ENCODE data around the gene RHBG. TPM values are rescaled to one million over a fixed set of nuclear protein-coding genes. Genes with fewer than 3 reads are reported as not detected.

RHBG gene
- total and polyA plus RNA-seq, 2 of the 4 experiments (the other 2 are of a cell fraction): not detected

DNA sequence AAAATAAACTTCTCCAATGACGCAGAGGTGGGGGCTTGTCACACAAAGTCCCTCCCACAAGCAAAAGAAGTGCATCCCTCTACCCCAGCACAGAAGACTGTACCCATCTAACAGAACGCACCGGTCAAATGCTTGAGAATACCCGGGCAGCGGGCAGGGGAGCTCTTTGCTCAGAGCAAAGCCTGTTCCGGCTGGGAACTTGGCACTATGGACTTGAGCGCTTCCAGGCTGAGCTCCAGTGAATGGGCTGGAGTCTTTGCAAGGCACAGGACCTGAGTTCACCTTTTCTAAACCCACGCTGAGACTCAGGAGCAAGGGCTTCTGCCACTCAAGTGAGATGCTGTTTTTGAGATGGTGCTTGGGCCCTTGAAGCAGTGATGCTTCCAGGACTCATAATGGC lies 20.3 kb downstream of the RHBG start:
- dilution Hi-C loops (cut with HindIII; ENCODE audit: low sequenced_read_pairs, unreplicated experiment): no loop called here

More for the DNA sequence above, 20.3 kb downstream of the RHBG start:
- H2BK120ac ChIP-seq (ENCODE audit: low read depth, low read length): no peak overlapping the region
- no peaks in the 10 kb centered on the region for H3K4me1 ChIP-seq (ENCODE audit: control insufficient read depth, insufficient read depth, low read length)
- no peak overlapping the region for H3K56ac ChIP-seq (ENCODE audit: extremely low read depth, insufficient read depth, low read length)
- intact Hi-C loops (cut with micrococcal nuclease) (no loop called here), in situ Hi-C loops (cut with MboI; ENCODE audit: low sequenced_read_pairs) (loop anchor here (5.0 to 10.0 kb wide), 2 partner anchors 55 to 218 kb away; no protein-coding TSS in a partner anchor)
- no peaks in the 10 kb centered on the region for H3K36me3 ChIP-seq (ENCODE audit: control insufficient read depth, insufficient read depth, low read length)
- ChIA-PET CTCF (interaction anchor here (1.1 kb wide), 1 partner anchor 57 kb away, joined by 4 read pairs; no protein-coding TSS in a partner anchor), POLR2A (ENCODE audit: unreplicated experiment) (no interaction called here)
- H4K20me1 ChIP-seq (ENCODE audit: insufficient read depth, low read length): no peaks in the 10 kb centered on the region
- no peak overlapping the region for H3K23ac ChIP-seq (ENCODE audit: low read depth, low read length)
- H3K4me3 ChIP-seq (ENCODE audit: insufficient read depth, low read depth, low read length): no peak overlapping the region
- no peak overlapping the region for H2BK20ac ChIP-seq (ENCODE audit: low read depth, low read length)
- no peak overlapping the region for H3K27ac ChIP-seq (ENCODE audit: insufficient read depth, low read length)
- H4K8ac ChIP-seq (ENCODE audit: low read depth in 2 of 2, low read length in 2 of 2): no peak overlapping the region
- DNase-seq (no peak), ATAC-seq (ENCODE audit: low read depth) (no peak)
- H3K9me3 ChIP-seq (ENCODE audit: control insufficient read depth, insufficient read depth, low read length): no peaks in the 10 kb centered on the region
- no peak overlapping the region for H3K14ac ChIP-seq (replicated peaks; ENCODE audit: low read depth, low read length)
- TF ChIP-seq FOS (IDR thresholded peaks at IDR 0.05; ENCODE audit: low read depth, low read length) (no peak), RAD21 (IDR thresholded peaks at IDR 0.05; ENCODE audit: low read length) (no peak), SMC3 (IDR thresholded peaks at IDR 0.05; ENCODE audit: low read depth, low read length) (no peak), CHD1 (IDR thresholded peaks at IDR 0.05; ENCODE audit: low read depth, low read length) (no peak), RFX5 (IDR thresholded peaks at IDR 0.05; ENCODE audit: low read depth, low read length) (no peak), MAFK (IDR thresholded peaks at IDR 0.05; ENCODE audit: low read depth, low read length) (no peak), MAZ (IDR thresholded peaks at IDR 0.05; ENCODE audit: borderline replicate concordance, low read depth, low read length) (no peak)
- TF ChIP-seq, protein P1, sequence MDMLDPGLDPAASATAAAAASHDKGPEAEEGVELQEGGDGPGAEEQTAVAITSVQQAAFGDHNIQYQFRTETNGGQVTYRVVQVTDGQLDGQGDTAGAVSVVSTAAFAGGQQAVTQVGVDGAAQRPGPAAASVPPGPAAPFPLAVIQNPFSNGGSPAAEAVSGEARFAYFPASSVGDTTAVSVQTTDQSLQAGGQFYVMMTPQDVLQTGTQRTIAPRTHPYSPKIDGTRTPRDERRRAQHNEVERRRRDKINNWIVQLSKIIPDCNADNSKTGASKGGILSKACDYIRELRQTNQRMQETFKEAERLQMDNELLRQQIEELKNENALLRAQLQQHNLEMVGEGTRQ (IDR thresholded peaks at IDR 0.05; ENCODE audit: low read depth, low read length): no peak
- TF ChIP-seq, protein P2, sequence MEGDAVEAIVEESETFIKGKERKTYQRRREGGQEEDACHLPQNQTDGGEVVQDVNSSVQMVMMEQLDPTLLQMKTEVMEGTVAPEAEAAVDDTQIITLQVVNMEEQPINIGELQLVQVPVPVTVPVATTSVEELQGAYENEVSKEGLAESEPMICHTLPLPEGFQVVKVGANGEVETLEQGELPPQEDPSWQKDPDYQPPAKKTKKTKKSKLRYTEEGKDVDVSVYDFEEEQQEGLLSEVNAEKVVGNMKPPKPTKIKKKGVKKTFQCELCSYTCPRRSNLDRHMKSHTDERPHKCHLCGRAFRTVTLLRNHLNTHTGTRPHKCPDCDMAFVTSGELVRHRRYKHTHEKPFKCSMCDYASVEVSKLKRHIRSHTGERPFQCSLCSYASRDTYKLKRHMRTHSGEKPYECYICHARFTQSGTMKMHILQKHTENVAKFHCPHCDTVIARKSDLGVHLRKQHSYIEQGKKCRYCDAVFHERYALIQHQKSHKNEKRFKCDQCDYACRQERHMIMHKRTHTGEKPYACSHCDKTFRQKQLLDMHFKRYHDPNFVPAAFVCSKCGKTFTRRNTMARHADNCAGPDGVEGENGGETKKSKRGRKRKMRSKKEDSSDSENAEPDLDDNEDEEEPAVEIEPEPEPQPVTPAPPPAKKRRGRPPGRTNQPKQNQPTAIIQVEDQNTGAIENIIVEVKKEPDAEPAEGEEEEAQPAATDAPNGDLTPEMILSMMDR (conservative IDR thresholded peaks at IDR 0.05; ENCODE audit: low read depth, low read length): no peak
- TF ChIP-seq, protein P3, sequence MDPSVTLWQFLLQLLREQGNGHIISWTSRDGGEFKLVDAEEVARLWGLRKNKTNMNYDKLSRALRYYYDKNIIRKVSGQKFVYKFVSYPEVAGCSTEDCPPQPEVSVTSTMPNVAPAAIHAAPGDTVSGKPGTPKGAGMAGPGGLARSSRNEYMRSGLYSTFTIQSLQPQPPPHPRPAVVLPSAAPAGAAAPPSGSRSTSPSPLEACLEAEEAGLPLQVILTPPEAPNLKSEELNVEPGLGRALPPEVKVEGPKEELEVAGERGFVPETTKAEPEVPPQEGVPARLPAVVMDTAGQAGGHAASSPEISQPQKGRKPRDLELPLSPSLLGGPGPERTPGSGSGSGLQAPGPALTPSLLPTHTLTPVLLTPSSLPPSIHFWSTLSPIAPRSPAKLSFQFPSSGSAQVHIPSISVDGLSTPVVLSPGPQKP (IDR thresholded peaks at IDR 0.05; ENCODE audit: borderline replicate concordance, low read depth, low read length): no peak
- H2AK9ac ChIP-seq (replicated peaks; ENCODE audit: low read depth, low read length, poor library complexity): no peak overlapping the region
- H4K5ac ChIP-seq (ENCODE audit: low read depth, low read length): no peak overlapping the region
- no peak overlapping the region for H3K4me2 ChIP-seq (ENCODE audit: low read depth, low read length)
- H2BK15ac ChIP-seq (ENCODE audit: low read depth, low read length): no peak overlapping the region
- H3K79me1 ChIP-seq (ENCODE audit: low read depth in 1 of 2, low read length in 2 of 2): no peaks in the 10 kb centered on the region
- no peak overlapping the region for H3K18ac ChIP-seq (ENCODE audit: low read depth, low read length)
- H2AFZ ChIP-seq (replicated peaks; ENCODE audit: low read length, poor library complexity): no peak overlapping the region
- H3K9me1 ChIP-seq (ENCODE audit: insufficient read depth, low read length): peaks cover 3% of the 10 kb centered on the region; the same call in 1 of the 2 replicates
- peaks cover 78% of the 10 kb centered on the region for H3K27me3 ChIP-seq (ENCODE audit: control insufficient read depth, insufficient read depth, low read length)
- H3K4ac ChIP-seq (ENCODE audit: low read depth, low read length): no peak overlapping the region
- no peak overlapping the region for H3K9ac ChIP-seq (ENCODE audit: low read depth, low read length)
- no TSS peak for BruUV-seq (replicated peaks)
- no peak overlapping the region for H2AK5ac ChIP-seq (ENCODE audit: low read depth, low read length)
- WGBS, 2 experiments (ENCODE audit: extremely low coverage in 2 of 2, insufficient read length in 1 of 2): 100% methylated on average over 2 of the region's 8 CpGs; no CpG with 5 or more reads in 1 of the 2 experiments
- H4K91ac ChIP-seq (ENCODE audit: insufficient read depth, low read depth, low read length): no peak overlapping the region
- H2BK5ac ChIP-seq (ENCODE audit: low read depth, low read length, poor library complexity, severe bottlenecking): no peak overlapping the region

All from IMR-90 (cell line).